A673 (cell line): ENCODE measurements around the gene ULK1. TPM values are rescaled to one million over a fixed set of nuclear protein-coding genes. Genes with fewer than 3 reads are reported as not detected.

Experiments
- BruUV-seq: library from RNA; stranded (reverse); fragments of 400-500 nt; replicated peaks from 2 replicates; lab custom pipeline; 2021; lab: Mats Ljungman, UMichigan
- CTCF ChIA-PET: fragments of 300-600 bp; sonication (Branson Sonifier 250); formaldehyde crosslinking; loops from one replicate; lab custom pipeline; 2022; ENCODE audit warnings: antibody characterized with exemption; lab: Charles Lee
- POLR2A ChIA-PET: fragments of 300-600 bp; sonication (Branson Sonifier 250); formaldehyde crosslinking; loops from one replicate; lab custom pipeline; 2022; ENCODE audit warnings: antibody characterized with exemption; ENCODE audit not compliant: low non-redundant PET; lab: Charles Lee
- DNase-seq: peaks from one replicate; pipeline ENCODE4 v3.0.0-alpha.2; 2015; ENCODE audit warnings: low spot score
- H3K27ac ChIP-seq: fragments of 200-600 bp; sonication (generic); 2 replicates; pipeline ENCODE4 v1.5.1; 2016; ENCODE audit warnings: mixed run types, low read depth, mild to moderate bottlenecking, mixed read lengths, antibody characterized with exemption, low read length; ENCODE audit not compliant: poor library complexity, severe bottlenecking
- H3K27me3 ChIP-seq: fragments of 200-600 bp; sonication (generic); replicated peaks from 2 replicates; pipeline ENCODE4 v1.6.1; 2017; ENCODE audit warnings: mixed run types, low read depth, mild to moderate bottlenecking, mixed read lengths, antibody characterized with exemption, low read length; ENCODE audit not compliant: insufficient read depth, poor library complexity
- H3K36me3 ChIP-seq: fragments of 200-600 bp; sonication (generic); 2 replicates; pipeline ENCODE4 v1.6.1; 2016; ENCODE audit warnings: mixed run types, mild to moderate bottlenecking, mixed read lengths, antibody characterized with exemption, low read length; ENCODE audit not compliant: insufficient read depth, poor library complexity, severe bottlenecking
- H3K4me1 ChIP-seq: fragments of 200-600 bp; sonication (generic); 2 replicates; pipeline ENCODE4 v1.6.1; 2017; ENCODE audit warnings: mixed run types, mild to moderate bottlenecking, mixed read lengths, antibody characterized with exemption, low read length; ENCODE audit not compliant: insufficient read depth, poor library complexity, severe bottlenecking
- H3K4me3 ChIP-seq: fragments of 200-600 bp; sonication (generic); 2 replicates; pipeline ENCODE4 v1.5.1; 2016; ENCODE audit warnings: low read depth, mixed run types, mild to moderate bottlenecking, mixed read lengths, low read length; ENCODE audit not compliant: poor library complexity, severe bottlenecking
- H3K9me3 ChIP-seq: fragments of 200-600 bp; sonication (generic); 2 replicates; pipeline ENCODE4 v1.6.1; 2016; ENCODE audit warnings: mixed run types, low read depth, mild to moderate bottlenecking, mixed read lengths, antibody characterized with exemption, low read length; ENCODE audit not compliant: poor library complexity, severe bottlenecking
- CTCF ChIP-seq: fragments of 300-800, 200-600 bp; sonication (generic); conservative IDR thresholded peaks from 2 replicates; pipeline ENCODE4 v1.5.1; 2017; ENCODE audit warnings: low read depth, mild to moderate bottlenecking, antibody characterized with exemption, low read length, moderate library complexity, mixed read lengths
- EZH2 ChIP-seq: fragments of 200-600 bp; sonication (generic); IDR thresholded peaks from 2 replicates; pipeline ENCODE4 v1.6.1; 2017; ENCODE audit warnings: borderline replicate concordance, low read depth, mild to moderate bottlenecking, mixed read lengths, antibody characterized with exemption, low read length; ENCODE audit not compliant: poor library complexity, severe bottlenecking
- intact Hi-C: fragments of 100-400 bp; cut with micrococcal nuclease; formaldehyde crosslinking; loops from one replicate; pipeline ENCODE4 v1.10.0; 2022; ENCODE audit not compliant: unreplicated experiment
- total RNA-seq: library from RNA; stranded (reverse); gene quantifications from 2 replicates; pipeline ENCODE4 v1.2.3, GENCODE V29; 2021

Gene ULK1
- total RNA-seq, 1 experiment from 2014 or later: 57.3 TPM

- ChIA-PET POLR2A (no interaction called here), CTCF (no interaction called here)
- no peak for DNase-seq
- H3K36me3 ChIP-seq: peaks cover 55% of the 10 kb centered on the region
- H3K4me1 ChIP-seq: no peaks in the 10 kb centered on the region
- H3K4me3 ChIP-seq: no peak overlapping the region
- TF ChIP-seq CTCF (no peak), EZH2 (no peak)
- no peaks in the 10 kb centered on the region for H3K9me3 ChIP-seq
- no peaks in the 10 kb centered on the region for H3K27me3 ChIP-seq
- H3K27ac ChIP-seq: no peak overlapping the region
- intact Hi-C loops: no loop called here
- BruUV-seq: no TSS peak
Measured at GRCh38 chr12:131941987-131942341, 47.5 kb downstream of the ULK1 start.

GRCh38 chr12:131942671-131943070 is 48.2 kb downstream of the ULK1 start:
- TF ChIP-seq EZH2: no peak
- no peak for TF ChIP-seq CTCF
- Histone ChIP-seq H3K27ac (no peak overlapping the region), H3K27me3 (no peaks in the 10 kb centered on the region), H3K4me1 (no peaks in the 10 kb centered on the region), H3K36me3 (peaks cover 52% of the 10 kb centered on the region), H3K9me3 (no peaks in the 10 kb centered on the region), H3K4me3 (no peak overlapping the region)
- BruUV-seq: no TSS peak
- POLR2A ChIA-PET: interaction anchor here (0.6 kb wide), 1 partner anchor 50 kb away, joined by 3 read pairs; no protein-coding TSS in a partner anchor
- intact Hi-C loops: no loop called here
- CTCF ChIA-PET: no interaction called here
- no peak for DNase-seq

- H3K27ac ChIP-seq: no peak overlapping the region
- DNase-seq: no peak
- H3K4me1 ChIP-seq: no peaks in the 10 kb centered on the region
- H3K36me3 ChIP-seq: peaks cover 45% of the 10 kb centered on the region
- BruUV-seq: no TSS peak
- CTCF ChIA-PET: no interaction called here
- no peaks in the 10 kb centered on the region for H3K27me3 ChIP-seq
- intact Hi-C loops: no loop called here
- no peak overlapping the region for H3K4me3 ChIP-seq
- TF ChIP-seq CTCF (no peak), EZH2 (no peak)
- H3K9me3 ChIP-seq: no peaks in the 10 kb centered on the region
- POLR2A ChIA-PET: interaction anchor here (0.6 kb wide), 1 partner anchor 49 kb away, joined by 3 read pairs; no protein-coding TSS in a partner anchor
Measured at GRCh38 chr12:131943389-131943788, 49.0 kb downstream of the ULK1 start.
